HG03571 (cell line): ENCODE measurements around the gene SLC25A34.

Source experiments
- ATAC-seq: cut with Tn5 transposase; IDR thresholded peaks from one replicate; pipeline ENCODE4 v1.9.1; 2021; ENCODE audit not compliant: unreplicated experiment

Gene SLC25A34

GRCh38 chr1:15750924-15751323, 14.9 kb downstream of the SLC25A34 start:
- ATAC-seq: no peak

- no peak for ATAC-seq
These were observed 15.7 kb downstream of the SLC25A34 start for GRCh38 chr1:15751717-15752116.

DNA sequence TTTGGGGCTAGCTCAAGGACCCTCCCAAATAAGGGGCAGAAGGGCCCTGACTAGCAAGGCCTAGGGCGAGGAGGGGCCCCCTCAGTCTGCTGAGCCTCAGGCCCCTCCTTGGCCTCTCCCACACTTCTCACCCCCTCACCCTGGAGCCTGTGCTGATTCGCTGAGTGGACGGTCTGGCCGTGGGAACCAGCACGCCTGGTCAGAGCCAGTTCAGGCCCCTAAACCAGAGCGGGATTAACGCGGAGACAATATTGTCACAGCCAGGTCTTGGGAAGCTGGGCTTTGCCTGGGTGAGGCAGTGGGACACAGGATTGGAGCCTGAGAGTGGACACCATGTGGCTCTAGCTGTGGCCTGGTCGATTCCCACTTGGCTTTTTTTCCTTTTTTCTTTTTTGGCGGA, 17.7 kb downstream of the SLC25A34 start:
- ATAC-seq: no peak

DNA sequence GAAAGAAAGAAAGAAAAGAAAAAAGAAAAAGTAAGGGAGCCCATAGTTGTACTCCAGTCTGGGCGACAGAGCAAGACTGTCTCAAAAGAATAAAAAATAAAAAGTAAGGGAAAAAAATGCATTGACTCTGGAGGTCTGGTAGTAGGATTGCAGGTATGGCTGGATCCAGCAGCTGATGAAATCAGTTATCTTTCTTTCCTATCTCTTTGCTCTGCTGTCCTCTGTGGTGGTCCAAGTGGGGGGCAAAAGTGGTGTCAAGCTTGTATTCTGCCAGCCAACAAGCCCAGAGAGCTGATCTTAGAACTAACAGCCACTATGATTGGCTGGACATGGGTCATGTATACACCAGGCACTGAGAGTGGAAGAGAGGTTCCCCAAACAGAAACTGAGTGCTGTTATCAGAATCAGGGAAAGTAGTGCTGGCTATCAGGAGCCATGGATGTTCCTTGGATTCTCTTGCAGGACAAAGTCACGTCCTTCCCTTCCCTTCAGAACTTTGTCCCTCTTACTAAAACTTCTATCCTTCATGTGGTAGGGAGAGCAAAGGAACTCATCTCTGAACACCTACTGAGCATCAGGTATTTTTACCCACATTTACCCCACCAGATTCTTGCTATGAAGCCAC, 19.1 kb downstream of the SLC25A34 start:
- no peak for ATAC-seq

DNA sequence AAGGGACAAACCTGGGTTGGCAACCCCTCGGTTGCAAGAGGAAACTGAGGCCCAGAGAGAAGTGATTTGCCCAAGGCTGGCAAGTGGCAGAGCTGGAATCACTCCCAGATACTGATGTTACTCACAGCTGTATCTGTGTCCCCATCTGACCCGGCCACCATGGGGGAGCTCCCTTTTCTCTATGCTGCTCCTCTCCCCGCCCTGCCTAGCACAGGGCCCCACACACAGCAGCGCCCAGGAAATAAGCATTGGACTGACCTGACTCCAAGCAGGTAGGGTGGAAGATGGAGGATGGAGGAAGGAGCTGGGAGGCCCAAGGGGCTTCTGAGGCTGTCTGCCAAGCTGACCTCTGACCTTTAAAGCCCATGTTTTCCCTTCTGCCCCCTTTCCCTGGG, 19.6 kb downstream of the SLC25A34 start:
- no peak for ATAC-seq

DNA sequence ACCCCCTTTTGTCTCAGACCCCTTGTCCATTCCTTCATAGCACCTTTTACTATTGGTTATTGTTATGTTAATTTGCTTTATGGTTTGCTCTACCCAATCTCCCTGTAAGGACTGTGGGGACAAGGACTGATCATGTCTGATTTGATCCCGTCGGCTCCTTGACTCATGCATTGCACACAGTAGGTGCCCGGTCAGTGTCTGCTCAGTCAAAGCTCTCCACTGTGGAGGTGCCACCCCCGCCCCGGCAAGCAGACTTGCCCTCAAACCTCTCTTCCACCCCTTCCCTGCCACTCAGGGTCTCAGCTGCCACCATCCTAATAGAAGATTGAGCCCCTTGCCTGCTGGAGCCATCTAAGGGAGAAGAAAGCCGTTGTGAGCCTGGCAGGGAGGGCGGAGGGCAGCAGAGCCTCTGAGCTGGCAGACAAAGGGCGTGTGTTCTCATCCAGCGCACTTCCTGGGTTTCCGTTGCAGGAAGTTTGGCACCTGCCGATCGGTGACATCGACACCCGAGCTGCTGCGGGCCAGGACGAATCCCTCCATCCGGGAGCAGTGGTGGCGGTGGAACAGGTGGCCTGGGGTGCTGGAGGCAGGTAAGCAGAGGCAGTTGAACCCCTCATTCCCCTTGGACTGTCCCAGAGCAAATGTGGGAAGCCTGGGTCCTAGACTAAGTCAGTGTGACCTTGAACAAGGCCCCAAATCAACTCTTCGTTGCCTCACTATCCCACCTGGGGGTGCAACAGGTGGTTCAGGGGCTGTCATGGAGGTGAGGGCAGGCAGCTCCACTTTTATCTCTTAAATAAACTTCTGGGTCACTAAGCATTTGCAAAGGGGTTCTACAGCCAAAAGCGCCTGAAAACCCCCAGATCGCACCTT, 20.3 kb downstream of the SLC25A34 start:
- ATAC-seq: no peak

DNA sequence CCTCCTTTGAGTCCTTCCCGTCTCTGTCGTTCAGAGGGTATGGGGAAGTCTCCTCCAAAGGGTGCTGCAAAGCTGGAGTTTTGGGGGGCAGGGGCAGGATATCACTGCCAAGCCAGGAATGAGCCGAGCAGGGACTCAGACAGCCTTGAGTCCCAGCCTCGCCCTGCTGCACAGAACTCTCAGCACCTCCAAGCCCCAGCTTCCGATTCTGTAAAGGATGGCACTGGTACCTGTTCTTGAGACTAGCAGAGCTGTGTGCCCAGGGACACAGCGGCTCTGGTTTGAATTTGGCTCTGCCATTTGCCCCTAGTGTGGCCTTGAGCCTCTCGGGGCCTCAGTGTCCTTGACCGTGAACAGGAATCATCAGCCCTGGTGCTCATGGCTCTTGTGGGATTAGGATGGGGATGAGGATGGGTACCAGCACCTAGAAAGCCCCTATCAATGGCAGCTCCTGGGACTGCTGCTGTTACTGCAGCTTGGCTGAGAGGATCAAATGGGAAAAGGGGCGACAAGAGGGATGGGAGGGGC, 21.0 kb downstream of the SLC25A34 start:
- ATAC-seq: no peak

- ATAC-seq: no peak
These were observed 21.7 kb downstream of the SLC25A34 start for GRCh38 chr1:15757575-15758342.

DNA sequence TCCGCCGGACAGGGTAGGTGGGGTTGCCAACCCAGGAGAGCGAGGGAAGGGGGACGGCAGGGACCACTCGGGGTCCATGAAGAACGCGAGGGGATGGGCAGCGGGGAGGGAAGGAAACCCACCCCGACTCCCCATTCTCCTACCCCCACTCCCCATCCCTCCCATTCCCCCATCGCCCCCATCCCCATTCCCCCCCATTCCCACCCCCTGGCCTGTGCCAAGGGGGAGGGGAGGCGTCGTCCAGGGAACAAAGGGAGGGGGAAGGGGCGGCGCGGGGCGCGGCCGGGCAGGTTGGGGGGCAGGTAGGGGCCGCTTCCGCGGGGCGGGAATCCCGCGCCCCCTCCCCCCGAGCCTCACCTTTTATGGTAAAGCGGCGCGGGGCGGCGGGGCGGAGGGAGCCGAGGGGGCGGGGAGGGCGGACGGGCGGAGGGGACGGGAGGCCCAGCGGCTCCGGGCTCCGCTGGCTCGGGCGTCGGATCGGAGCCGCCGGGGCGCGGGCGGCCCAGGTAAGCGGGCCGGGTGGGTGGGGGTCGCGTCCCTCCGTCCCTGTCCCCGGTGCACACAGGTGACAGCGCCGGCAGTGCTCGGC, 22.4 kb downstream of the SLC25A34 start, which contains the start of gene FBLIM1:
Gene FBLIM1, plus strand, starts transcription at position 453 of the 589 bp plus-strand sequence. CDS start 6,189 bp downstream, outside the sequence.
- ATAC-seq: no peak

DNA sequence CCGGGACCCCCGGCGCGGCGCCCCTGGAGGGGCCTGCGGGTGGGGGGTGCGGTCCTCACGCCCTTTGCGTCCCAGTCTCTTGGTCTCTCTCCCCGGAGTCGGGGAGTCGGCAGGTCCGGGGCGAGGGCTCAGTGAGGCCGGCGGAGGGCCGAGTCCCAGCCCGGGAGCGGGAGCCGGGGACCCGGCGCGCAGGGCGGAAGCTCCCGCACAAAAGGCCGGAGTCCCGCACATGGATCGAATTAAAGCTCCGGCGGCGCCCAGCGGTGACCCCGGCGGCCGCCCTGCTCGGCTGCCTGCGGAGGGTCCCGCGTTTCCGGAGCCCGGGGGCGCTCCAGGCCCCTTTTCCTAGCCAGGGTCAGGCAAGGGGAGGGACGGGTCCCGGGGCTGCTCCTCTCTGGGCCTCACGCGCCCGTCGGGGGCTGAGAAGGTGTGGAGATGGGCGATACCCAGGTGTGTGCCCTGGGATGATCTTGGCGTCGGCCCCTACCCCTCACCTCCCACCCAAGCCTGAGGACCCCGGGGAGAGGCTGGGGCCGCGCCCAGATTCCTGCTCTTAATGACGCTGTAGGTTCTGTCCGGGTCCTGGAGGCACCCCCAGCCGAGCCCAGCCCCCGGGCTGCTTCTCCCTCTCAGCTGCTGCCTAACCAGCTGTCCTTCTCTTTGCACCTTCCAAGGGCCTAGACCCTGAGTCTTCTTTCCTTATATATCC, 23.0 kb downstream of the SLC25A34 start:
- ATAC-seq: no peak

DNA sequence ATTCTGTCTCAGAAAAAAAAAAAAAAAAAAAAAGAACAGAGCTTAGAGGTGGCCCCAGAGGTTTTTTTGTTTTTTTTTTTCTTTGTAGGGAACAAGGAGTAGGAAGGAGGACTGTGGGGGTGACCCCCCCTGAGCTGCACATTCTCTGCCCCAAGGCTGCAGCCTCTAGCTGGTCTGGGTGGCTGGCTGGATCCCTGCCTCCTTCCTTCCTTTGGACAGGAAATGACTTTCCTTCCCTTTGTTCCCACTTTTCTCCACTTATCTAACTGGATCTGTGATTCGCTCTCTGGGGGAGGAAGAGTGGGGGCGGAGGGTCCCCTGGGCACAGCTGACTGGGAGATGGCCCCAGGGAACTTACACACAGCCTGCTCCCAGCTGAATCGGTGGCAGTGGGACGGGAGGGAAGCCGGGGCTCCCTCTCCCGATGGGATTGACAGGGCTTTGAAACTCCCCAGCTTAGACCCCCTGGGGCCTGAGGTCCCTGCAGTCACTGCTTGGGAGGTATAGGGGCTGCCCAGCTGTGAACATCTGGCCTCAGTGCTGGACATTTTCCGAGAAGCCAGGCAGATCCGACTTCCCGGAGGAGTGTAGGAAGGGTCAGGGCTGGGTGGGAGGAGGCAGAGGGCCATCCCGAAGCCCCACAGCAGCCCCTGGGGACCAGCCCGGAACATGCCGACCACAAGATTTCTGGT, 24.6 kb downstream of the SLC25A34 start:
- no peak for ATAC-seq

GRCh38 chr1:15761366-15762128, 25.5 kb downstream of the SLC25A34 start:
- no peak for ATAC-seq

- no peak for ATAC-seq
These were observed 26.5 kb downstream of the SLC25A34 start for GRCh38 chr1:15762546-15762945.

DNA sequence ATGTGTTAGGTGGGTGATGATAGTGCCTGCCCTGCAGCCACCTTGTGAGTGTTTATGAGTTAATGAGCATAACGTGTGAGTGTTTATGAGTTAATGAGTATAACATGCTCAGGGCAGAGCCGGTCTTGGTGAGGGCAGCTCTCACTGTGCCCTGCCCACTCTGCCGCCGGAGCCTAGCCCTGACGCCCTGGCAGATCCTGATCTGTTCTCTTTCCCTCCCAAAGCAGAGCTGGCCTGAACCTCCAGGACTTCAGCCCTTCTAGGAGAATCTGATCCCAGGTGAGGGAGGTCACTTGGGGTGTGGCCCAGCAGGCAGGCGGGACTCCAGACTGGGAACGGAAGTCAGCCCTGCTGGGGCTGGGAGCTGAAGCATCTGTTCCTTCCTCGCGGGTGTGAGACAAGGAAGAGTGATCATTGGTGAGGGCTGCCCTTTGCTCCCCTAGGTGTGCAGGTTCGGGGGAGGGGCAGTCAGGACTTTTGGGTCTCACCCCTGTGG, 28.3 kb downstream of the SLC25A34 start:
- no peak for ATAC-seq

- no peak for ATAC-seq
These were observed 28.8 kb downstream of the SLC25A34 start for GRCh38 chr1:15764890-15765289.

DNA sequence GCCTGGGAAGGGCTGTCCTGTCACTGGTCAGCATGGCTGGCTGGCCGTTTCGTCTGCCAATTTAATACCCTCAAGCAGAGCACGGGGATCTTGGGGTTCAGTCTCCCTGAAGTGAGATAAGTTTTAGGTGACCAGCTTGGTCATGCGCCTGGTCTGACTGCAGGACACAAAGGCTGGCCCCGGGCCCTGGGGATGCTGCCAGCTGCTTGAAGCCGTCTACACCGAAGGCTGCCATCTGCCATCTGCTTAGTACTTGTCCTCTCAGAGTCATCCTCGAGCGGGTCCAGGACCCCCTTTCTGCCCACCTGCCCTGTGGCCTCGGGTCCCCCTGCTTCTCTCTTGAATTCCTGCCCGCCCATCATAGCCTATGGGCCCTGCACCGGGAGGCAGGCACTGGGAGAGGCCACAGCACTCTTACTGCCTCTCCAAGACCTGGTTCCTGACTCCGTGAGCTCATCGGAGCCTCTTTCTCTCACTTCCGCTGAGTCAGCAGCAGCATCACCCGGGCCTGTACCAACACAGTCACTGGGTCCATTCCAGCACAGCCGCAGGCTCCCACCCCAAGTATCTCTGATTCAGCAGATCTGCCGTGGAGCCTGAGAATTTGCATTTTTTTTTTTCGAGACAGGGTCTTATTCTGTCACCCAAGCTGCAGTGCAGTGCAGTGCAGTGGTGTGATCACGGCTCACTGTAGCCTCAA, 29.6 kb downstream of the SLC25A34 start:
- ATAC-seq: no peak

DNA sequence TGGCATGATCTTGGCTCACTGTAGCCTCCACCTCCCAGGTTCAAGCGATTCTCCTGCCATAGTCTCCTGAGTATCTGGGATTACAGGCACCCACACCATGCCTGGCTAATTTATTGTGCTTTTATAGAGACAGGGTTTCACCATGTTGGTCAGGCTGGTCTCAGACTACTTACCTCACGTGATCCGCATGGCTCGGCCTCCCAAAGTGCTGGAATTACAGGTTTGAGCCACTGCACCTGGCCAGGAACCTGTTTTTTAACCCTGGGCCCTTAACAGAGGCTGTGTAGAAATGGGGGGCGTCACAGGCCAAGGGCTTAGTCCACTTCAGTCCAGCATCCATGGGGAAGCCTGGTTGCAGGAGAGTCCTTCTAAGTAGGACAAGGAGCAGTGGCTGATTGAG, 31.9 kb downstream of the SLC25A34 start:
- no peak for ATAC-seq

DNA sequence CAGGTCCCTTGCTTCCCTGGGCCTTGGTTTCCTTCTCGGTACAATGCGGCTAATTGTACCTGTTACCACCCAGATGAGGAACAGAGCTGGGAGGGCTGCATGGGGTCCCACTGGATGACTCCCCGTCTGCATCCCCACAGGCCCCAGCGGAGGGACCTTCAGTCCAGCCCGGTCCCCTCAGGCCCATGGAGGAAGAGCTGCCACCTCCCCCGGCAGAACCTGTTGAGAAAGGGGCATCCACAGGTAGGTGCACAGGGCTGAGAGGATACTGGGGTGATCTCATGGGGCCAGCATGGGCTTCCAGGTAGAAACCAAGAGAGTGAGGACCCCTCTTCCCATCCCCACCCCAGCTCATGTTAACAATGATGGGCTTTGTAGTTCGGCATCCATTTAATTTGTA, 32.3 kb downstream of the SLC25A34 start:
- ATAC-seq: no peak
